HAP-1 (cell line): ENCODE data around the gene KRTAP13-4.

ENCODE experiments used
- DNase-seq, 2 experiments: peaks; one replicate each; pipeline ENCODE4 v3.0.0-alpha.2; 2016 to 2020; ENCODE audit warnings: low spot score in 2 of 2
- H3K27me3 ChIP-seq: fragments of 250-450 bp; sonication (Bioruptor Pico); 2 replicates; pipeline ENCODE4 v1.5.1; 2020; ENCODE audit warnings: low read depth, mild to moderate bottlenecking, moderate library complexity
- H3K36me3 ChIP-seq: fragments of 250-450 bp; sonication (Bioruptor Pico); replicated peaks from 2 replicates; pipeline ENCODE4 v1.5.1; 2020; ENCODE audit warnings: mild to moderate bottlenecking
- H3K4me1 ChIP-seq: fragments of 250-450 bp; sonication (Bioruptor Pico); 2 replicates; pipeline ENCODE4 v1.5.1; 2020; ENCODE audit warnings: mild to moderate bottlenecking
- H3K4me3 ChIP-seq: fragments of 250-450 bp; sonication (Bioruptor Pico); 2 replicates; pipeline ENCODE4 v1.5.1; 2020; ENCODE audit warnings: mild to moderate bottlenecking, moderate library complexity
- H3K9me3 ChIP-seq: fragments of 250-450 bp; sonication (Bioruptor Pico); 2 replicates; pipeline ENCODE4 v1.5.1; 2020; ENCODE audit warnings: mild to moderate bottlenecking, moderate library complexity
- in situ Hi-C: fragments of 300-500 bp; cut with MboI; formaldehyde crosslinking; loops from 3 replicates; pipeline ENCODE4 v1.14.3; 2020; ENCODE audit warnings: low sequenced_read_pairs, inconsistent platforms, mixed read lengths

Gene KRTAP13-4

GRCh38 chr21:30447056-30447455 is 17.0 kb downstream of the KRTAP13-4 start:
- H3K36me3 ChIP-seq: no peaks in the 10 kb centered on the region
- DNase-seq: no peak
- no peak overlapping the region for H3K4me3 ChIP-seq
- no peaks in the 10 kb centered on the region for H3K27me3 ChIP-seq
- H3K4me1 ChIP-seq: no peaks in the 10 kb centered on the region
- in situ Hi-C loops: no loop called here
- H3K9me3 ChIP-seq: no peaks in the 10 kb centered on the region

GRCh38 chr21:30448514-30448913 is 18.5 kb downstream of the KRTAP13-4 start:
- Histone ChIP-seq H3K9me3 (no peaks in the 10 kb centered on the region), H3K36me3 (no peaks in the 10 kb centered on the region), H3K4me1 (no peaks in the 10 kb centered on the region), H3K27me3 (no peaks in the 10 kb centered on the region), H3K4me3 (no peak overlapping the region)
- in situ Hi-C loops: no loop called here
- no peak for DNase-seq

GRCh38 chr21:30463713-30464112 is 33.7 kb downstream of the KRTAP13-4 start:
- H3K4me1 ChIP-seq: no peaks in the 10 kb centered on the region
- no peaks in the 10 kb centered on the region for H3K9me3 ChIP-seq
- no peak overlapping the region for H3K4me3 ChIP-seq
- H3K36me3 ChIP-seq: no peaks in the 10 kb centered on the region
- no peak for DNase-seq
- no peaks in the 10 kb centered on the region for H3K27me3 ChIP-seq
- in situ Hi-C loops: no loop called here

GRCh38 chr21:30468900-30469714 is 39.1 kb downstream of the KRTAP13-4 start:
- Histone ChIP-seq H3K27me3 (no peaks in the 10 kb centered on the region), H3K9me3 (no peaks in the 10 kb centered on the region), H3K4me1 (no peaks in the 10 kb centered on the region), H3K4me3 (no peak overlapping the region), H3K36me3 (no peaks in the 10 kb centered on the region)
- no peak for DNase-seq
- in situ Hi-C loops: no loop called here

GRCh38 chr21:30478004-30478403 is 48.0 kb downstream of the KRTAP13-4 start:
- peaks cover 4% of the 10 kb centered on the region; the same call in 1 of the 2 replicates for H3K9me3 ChIP-seq
- H3K27me3 ChIP-seq: no peaks in the 10 kb centered on the region
- in situ Hi-C loops: no loop called here
- DNase-seq: no peak
- H3K4me1 ChIP-seq: no peaks in the 10 kb centered on the region
- H3K4me3 ChIP-seq: no peak overlapping the region
- H3K36me3 ChIP-seq: no peaks in the 10 kb centered on the region

- H3K36me3 ChIP-seq: no peaks in the 10 kb centered on the region
- no peak overlapping the region for H3K4me3 ChIP-seq
- H3K27me3 ChIP-seq: no peaks in the 10 kb centered on the region
- in situ Hi-C loops: no loop called here
- H3K4me1 ChIP-seq: no peaks in the 10 kb centered on the region
- no peak for DNase-seq
- peaks cover 4% of the 10 kb centered on the region; the same call in 1 of the 2 replicates for H3K9me3 ChIP-seq
Measured at GRCh38 chr21:30479259-30479658, 49.2 kb downstream of the KRTAP13-4 start.

GRCh38 chr21:30480145-30480544 is 50.1 kb downstream of the KRTAP13-4 start, which contains the start of gene KRTAP19-1:
Gene KRTAP19-1 (minus strand): TSS chr21:30480367. CDS start chr21:30480317, 50 bp downstream.
- in situ Hi-C loops: no loop called here
- no peak for DNase-seq

More at GRCh38 chr21:30480145-30480544, 50.1 kb downstream of the KRTAP13-4 start, which contains the start of gene KRTAP19-1:
- Histone ChIP-seq H3K9me3 (peaks cover 4% of the 10 kb centered on the region; the same call in 1 of the 2 replicates), H3K36me3 (no peaks in the 10 kb centered on the region), H3K4me3 (no peak within 1 kb of the TSS), H3K27me3 (no peaks in the 10 kb centered on the region), H3K4me1 (no peaks in the 10 kb centered on the region)
